NT2/D1 (cell line): Measurements from ENCODE around the gene SLCO3A1.

ENCODE experiments used
- DNase-seq: peaks from one replicate; pipeline ENCODE4 v3.0.0-alpha.2; 2011; ENCODE audit warnings: low read depth, low spot score
- H3K27me3 ChIP-seq: 2 replicates; pipeline ENCODE4 v1.6.0; 2011; ENCODE audit warnings: mild to moderate bottlenecking; ENCODE audit not compliant: insufficient read length, insufficient read depth
- H3K36me3 ChIP-seq: 2 replicates; pipeline ENCODE4 v1.6.1; 2011; ENCODE audit warnings: mild to moderate bottlenecking, low read length, mixed read lengths; ENCODE audit not compliant: insufficient read depth, insufficient read length
- H3K4me1 ChIP-seq: 2 replicates; pipeline ENCODE4 v1.5.1; 2011; ENCODE audit not compliant: insufficient read depth, insufficient read length
- H3K4me3 ChIP-seq: 2 replicates; pipeline ENCODE4 v1.5.1; 2011; ENCODE audit warnings: low read depth; ENCODE audit not compliant: insufficient read length
- H3K9ac ChIP-seq: 2 replicates; pipeline ENCODE4 v1.6.0; 2011; ENCODE audit warnings: low read depth; ENCODE audit not compliant: insufficient read length
- H3K9me3 ChIP-seq: 2 replicates; pipeline ENCODE4 v1.5.1; 2011; ENCODE audit warnings: mild to moderate bottlenecking, low read length; ENCODE audit not compliant: insufficient read depth
- SUZ12 ChIP-seq: IDR thresholded peaks from 2 replicates; pipeline ENCODE4 v1.6.1; 2011; ENCODE audit not compliant: insufficient read length, insufficient read depth; ENCODE audit errors: extremely low read depth
- YY1 ChIP-seq: IDR thresholded peaks from 2 replicates; pipeline ENCODE4 v1.6.1; 2011; ENCODE audit not compliant: insufficient read length, insufficient read depth
- ZNF274 ChIP-seq: IDR thresholded peaks from 2 replicates; pipeline ENCODE4 v1.6.1; 2011; ENCODE audit warnings: mild to moderate bottlenecking, low read depth, low read length

The SLCO3A1 gene

DNA sequence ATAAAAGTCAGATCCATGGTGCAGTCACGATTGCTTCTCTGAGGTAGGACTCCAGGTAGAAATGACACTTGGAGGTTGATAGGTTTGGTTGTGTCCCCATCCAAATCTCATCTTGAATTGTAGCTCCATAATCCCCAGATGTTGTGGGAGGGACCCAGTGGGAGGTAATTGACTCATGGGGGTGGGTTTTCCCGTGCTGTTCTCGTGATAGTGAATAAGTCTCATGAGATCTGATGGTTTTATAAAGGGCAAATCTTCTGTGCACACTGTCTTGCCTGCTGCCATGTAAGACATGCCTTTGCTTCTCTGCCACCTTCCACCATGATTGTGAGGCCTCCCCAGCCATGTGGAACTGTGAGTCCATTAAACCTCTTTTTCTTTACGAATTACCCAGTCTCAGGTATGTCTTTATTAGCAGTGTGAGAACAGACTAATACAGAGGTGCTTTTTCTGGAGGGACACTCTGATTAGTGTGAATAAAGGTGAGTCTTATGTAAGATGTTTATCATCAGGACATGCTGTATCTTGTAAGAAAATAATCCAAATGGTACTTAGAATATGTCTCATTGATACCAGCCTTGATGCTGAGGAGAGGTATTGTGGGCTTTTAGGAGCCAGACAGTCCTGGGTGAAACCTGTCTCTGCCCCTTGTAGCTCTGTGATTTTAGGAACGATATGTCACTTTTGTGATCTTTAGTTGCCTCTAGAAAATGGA lies 43.0 kb downstream of the SLCO3A1 start:
- H3K36me3 ChIP-seq: no peaks in the 10 kb centered on the region
- no peaks in the 10 kb centered on the region for H3K4me1 ChIP-seq
- DNase-seq: no peak
- TF ChIP-seq ZNF274: no peak
- no peak for TF ChIP-seq SUZ12
- no peak for TF ChIP-seq YY1
- H3K9ac ChIP-seq: no peak overlapping the region
- no peaks in the 10 kb centered on the region; the same call in 1 of the 2 replicates for H3K9me3 ChIP-seq
- H3K27me3 ChIP-seq: no peaks in the 10 kb centered on the region
- H3K4me3 ChIP-seq: no peak overlapping the region

- H3K9me3 ChIP-seq: no peaks in the 10 kb centered on the region; the same call in 1 of the 2 replicates
- no peak for TF ChIP-seq ZNF274
- no peak for TF ChIP-seq YY1
- TF ChIP-seq SUZ12: no peak
- no peaks in the 10 kb centered on the region for H3K4me1 ChIP-seq
- no peaks in the 10 kb centered on the region for H3K27me3 ChIP-seq
- no peak overlapping the region for H3K4me3 ChIP-seq
- no peak for DNase-seq
- H3K36me3 ChIP-seq: no peaks in the 10 kb centered on the region
- H3K9ac ChIP-seq: no peak overlapping the region
Measured at GRCh38 chr15:91897585-91898372, 44.3 kb downstream of the SLCO3A1 start.

- Histone ChIP-seq H3K36me3 (no peaks in the 10 kb centered on the region), H3K4me3 (no peak overlapping the region), H3K27me3 (no peaks in the 10 kb centered on the region), H3K9me3 (no peaks in the 10 kb centered on the region), H3K9ac (no peak overlapping the region), H3K4me1 (no peaks in the 10 kb centered on the region)
- no peak for DNase-seq
- no peak for TF ChIP-seq ZNF274
- TF ChIP-seq YY1: no peak
- TF ChIP-seq SUZ12: no peak
Measured at GRCh38 chr15:91898843-91899242, 45.3 kb downstream of the SLCO3A1 start.

DNA sequence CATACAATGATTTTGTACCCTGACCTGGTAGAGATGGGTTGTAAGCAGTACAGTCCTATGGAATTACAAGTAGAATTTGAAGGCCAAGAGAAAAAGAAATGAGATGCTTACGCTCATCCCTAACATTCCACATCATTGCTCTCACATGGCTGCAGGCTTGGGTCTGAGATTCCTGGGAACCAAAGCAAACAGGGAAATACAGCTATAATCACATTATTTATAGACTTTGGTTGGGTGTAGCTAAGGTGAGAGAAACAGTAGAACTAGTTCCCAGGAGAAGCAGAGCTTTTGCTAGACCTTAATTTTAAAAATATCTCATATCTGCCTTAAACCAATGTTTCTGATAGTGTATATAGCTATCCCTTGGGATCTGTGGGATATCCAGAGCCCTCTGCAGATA lies 51.4 kb downstream of the SLCO3A1 start:
- H3K27me3 ChIP-seq: no peaks in the 10 kb centered on the region
- TF ChIP-seq ZNF274 (no peak), SUZ12 (no peak), YY1 (no peak)

GRCh38 chr15:91908391-91908790 lies 54.9 kb downstream of the SLCO3A1 start:
- no peak for TF ChIP-seq YY1
- no peak for TF ChIP-seq ZNF274
- TF ChIP-seq SUZ12: no peak
- no peaks in the 10 kb centered on the region for H3K27me3 ChIP-seq
- no peak for DNase-seq
- H3K9ac ChIP-seq: no peak overlapping the region
- no peaks in the 10 kb centered on the region for H3K36me3 ChIP-seq
- H3K4me1 ChIP-seq: no peaks in the 10 kb centered on the region
- H3K4me3 ChIP-seq: no peak overlapping the region
- no peaks in the 10 kb centered on the region for H3K9me3 ChIP-seq

More for the DNA sequence above, 51.4 kb downstream of the SLCO3A1 start:
- DNase-seq: no peak
- no peaks in the 10 kb centered on the region for H3K36me3 ChIP-seq
- H3K4me3 ChIP-seq: no peak overlapping the region
- H3K4me1 ChIP-seq: no peaks in the 10 kb centered on the region
- H3K9ac ChIP-seq: no peak overlapping the region
- H3K9me3 ChIP-seq: no peaks in the 10 kb centered on the region

GRCh38 chr15:91909111-91909510 lies 55.6 kb downstream of the SLCO3A1 start:
- no peak for TF ChIP-seq ZNF274
- no peak for TF ChIP-seq SUZ12
- TF ChIP-seq YY1: no peak
- no peaks in the 10 kb centered on the region for H3K27me3 ChIP-seq
- H3K4me1 ChIP-seq: no peaks in the 10 kb centered on the region
- no peak for DNase-seq
- no peaks in the 10 kb centered on the region for H3K9me3 ChIP-seq
- H3K4me3 ChIP-seq: no peak overlapping the region
- no peaks in the 10 kb centered on the region for H3K36me3 ChIP-seq
- no peak overlapping the region for H3K9ac ChIP-seq

DNA sequence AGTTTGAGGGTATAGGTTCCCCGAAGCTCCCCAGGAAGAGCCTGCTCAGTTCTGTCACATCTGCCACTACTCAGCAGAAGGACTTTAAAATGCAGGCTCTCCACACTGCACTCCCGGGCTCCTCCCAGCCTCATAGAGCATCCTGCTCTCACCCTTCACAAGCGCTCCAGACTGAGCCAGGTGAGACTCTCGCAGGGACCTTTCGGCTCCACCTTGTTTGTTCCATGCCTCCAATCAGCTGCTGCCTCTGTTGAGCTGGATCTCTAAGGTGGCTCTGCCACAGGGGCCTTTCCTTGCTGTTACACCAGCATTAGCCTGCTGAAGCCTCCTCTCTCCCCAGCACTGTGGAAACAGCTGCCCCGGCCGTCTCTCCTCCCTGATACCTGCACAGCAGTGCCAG lies 56.1 kb downstream of the SLCO3A1 start:
- H3K9me3 ChIP-seq: no peaks in the 10 kb centered on the region
- H3K4me1 ChIP-seq: no peaks in the 10 kb centered on the region
- no peaks in the 10 kb centered on the region for H3K36me3 ChIP-seq
- no peaks in the 10 kb centered on the region for H3K27me3 ChIP-seq
- H3K4me3 ChIP-seq: no peak overlapping the region
- no peak overlapping the region for H3K9ac ChIP-seq
- no peak for TF ChIP-seq SUZ12
- TF ChIP-seq YY1: no peak
- no peak for TF ChIP-seq ZNF274
- DNase-seq: no peak
